ENCODE data around the gene PAM.

DNA sequence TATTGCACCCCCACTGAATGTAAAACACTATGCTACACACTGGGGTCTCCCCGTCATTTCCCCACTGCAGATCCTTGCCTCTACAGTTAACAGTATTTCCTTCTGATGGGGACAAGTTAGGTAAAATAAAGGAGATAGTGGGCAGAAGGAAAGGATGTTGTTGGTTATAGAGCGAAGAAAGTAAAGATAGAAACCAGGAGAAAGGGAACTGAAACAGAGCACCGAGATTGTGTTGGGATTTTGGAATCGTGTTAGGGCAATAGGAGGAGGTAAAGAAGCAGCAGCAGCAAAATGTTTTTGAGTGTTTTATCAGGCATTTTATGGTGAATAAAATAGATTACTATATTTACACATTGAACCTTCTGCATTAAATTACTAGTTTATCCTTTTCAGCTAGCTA is 60.0 kb downstream of the PAM start:
- TF ChIP-seq ARNTL (CRISPR knock-in tag; IDR thresholded peaks at IDR 0.05; ENCODE audit: borderline replicate concordance, low read depth) (no peak), GLIS3 (CRISPR knock-in tag; IDR thresholded peaks at IDR 0.05) (no peak), ZFP30 (CRISPR knock-in tag; IDR thresholded peaks at IDR 0.05) (no peak), ZNF8 (CRISPR knock-in tag; IDR thresholded peaks at IDR 0.05) (no peak), RARB (CRISPR knock-in tag; IDR thresholded peaks at IDR 0.05) (no peak)

All from SK-N-SH treated with all-trans-retinoic acid at 6 μM for 48 hours (cell line).